Glomerular visceral epithelial cell (primary cell): ENCODE results near the gene THUMPD2.
"Not testable (repeated sequence)": the region's sequence is repeated elsewhere in the genome, so short reads cannot be mapped to it uniquely, and the experiment has no call there.

Experiments used
- DNase-seq: peaks from one replicate; pipeline ENCODE4 v3.0.0-alpha.2; 2016; ENCODE audit errors: extremely low spot score

Gene THUMPD2, protein sequence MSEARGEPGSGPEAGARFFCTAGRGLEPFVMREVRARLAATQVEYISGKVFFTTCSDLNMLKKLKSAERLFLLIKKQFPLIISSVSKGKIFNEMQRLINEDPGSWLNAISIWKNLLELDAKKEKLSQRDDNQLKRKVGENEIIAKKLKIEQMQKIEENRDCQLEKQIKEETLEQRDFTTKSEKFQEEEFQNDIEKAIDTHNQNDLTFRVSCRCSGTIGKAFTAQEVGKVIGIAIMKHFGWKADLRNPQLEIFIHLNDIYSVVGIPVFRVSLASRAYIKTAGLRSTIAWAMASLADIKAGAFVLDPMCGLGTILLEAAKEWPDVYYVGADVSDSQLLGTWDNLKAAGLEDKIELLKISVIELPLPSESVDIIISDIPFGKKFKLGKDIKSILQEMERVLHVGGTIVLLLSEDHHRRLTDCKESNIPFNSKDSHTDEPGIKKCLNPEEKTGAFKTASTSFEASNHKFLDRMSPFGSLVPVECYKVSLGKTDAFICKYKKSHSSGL

DNA sequence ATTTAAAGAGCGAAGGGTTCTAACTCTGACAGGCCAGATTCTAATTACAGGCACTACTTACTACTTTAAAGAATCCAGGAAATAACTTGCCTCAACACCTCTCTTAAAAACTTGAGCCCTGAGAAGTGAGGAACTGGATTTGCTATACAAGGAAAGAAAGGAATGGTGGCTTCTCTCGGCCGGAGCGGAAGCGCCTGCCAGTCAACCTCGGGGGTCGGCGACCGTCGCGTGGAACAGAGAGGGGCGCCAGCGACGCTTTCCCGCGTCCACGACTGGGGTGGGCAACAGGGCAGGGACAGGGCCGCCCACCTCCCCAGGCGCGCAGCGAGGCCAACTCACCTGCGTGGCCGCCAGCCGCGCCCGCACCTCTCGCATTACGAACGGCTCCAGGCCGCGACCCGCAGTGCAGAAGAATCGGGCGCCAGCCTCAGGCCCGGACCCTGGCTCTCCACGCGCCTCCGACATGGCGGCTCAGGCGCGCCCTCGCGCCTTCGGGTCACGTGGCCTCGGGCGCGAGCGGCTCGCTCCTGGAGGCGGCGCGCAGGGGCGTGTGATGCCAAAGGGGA, at the start of gene THUMPD2:
TSS of gene THUMPD2 (minus strand) at position 484 of the 566 bp plus-strand sequence. CDS start at position 465, 19 bp downstream.
- DNase-seq = peak; percentile 69

DNA sequence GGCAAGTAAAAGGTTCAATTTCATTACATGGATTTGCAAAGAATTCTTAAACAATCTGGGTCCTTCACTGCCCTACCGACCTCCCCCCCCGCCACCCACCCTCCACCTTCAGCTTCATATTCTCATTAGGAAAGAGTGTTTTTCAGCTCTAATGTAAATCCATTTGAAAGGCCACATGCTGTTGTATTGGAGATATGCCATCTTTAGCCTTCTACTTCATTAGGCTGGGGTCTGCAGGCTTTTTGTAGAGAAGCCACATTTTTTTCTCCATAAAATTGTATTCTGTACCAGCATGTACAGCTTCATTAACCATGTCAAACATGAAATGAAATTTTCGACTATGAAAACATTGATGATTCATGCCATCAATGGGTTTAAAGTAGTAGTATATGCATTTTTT, 42.8 kb upstream of the THUMPD2 start:
- DNase-seq = no peak

DNA sequence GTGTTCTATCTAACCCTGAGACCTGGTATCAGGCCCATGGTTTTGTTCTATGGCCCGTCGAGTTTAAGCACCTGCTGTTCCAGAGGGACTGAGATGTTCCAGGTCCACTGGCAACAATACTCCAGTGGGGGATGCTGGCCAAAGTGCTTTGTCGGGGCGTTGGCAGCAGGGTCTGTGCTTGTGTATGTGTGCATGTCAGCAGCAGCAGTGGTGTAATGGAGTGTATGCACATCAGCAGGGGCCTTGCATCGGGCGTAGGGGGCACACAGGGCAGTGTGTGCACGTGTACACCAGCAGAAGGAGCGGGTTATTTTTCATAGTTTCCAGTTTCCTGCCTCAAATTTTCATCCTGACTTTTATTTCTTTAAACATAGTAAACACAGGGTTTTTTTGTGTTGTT, 37.8 kb upstream of the THUMPD2 start:
- DNase-seq = no peak

DNA sequence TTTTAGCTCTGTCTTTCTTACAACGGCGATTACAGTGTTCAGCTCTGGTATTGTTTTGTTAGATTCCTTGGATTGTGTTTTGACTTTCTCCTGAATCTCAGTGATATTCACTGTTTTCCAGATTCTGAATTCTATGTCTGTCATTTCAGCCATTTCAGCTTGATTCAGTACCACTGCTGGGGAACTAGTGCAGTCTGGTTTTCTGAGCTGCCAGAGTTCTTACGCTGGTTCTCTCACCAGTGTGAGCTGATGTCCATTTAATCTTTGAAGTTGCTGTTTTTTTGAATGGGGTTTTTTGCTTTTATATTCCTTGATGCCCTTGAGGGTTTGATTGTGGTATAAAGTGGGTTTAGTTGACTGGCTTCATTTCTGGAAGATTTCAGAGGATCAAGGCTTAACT, 37.4 kb upstream of the THUMPD2 start:
- DNase-seq = no peak

DNA sequence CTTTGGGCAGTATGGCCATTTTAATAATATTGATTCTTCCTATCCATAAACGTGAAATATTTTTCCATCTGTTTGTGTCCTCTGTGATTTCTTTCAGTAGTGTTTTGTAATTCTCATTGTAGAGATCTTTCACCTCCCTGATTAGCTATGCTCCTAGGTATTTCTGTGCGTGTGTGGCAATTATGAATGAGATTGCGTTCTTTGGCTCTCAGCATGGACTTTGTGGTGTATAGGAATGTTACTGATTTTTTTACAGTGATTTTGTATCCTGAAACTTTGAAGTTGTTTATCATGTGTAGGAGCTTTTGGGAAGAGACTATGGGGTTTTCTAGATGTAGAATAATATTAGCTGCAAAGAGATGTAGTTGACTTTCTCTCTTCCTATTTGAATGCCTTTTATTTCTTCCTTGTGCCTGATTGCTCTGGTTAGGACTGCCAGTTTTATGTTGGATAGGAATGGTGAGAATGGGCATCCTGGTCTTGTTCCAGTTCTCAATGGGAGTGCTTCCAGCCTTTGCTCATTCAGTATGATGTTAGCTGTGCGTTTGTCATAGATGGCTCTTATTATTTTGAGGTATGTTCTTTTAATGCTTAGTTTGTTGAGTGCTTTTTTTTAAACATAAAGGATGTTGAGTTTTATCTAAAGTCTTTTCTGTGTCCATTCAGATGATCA, 27.0 kb upstream of the THUMPD2 start:
- no peak for DNase-seq

DNA sequence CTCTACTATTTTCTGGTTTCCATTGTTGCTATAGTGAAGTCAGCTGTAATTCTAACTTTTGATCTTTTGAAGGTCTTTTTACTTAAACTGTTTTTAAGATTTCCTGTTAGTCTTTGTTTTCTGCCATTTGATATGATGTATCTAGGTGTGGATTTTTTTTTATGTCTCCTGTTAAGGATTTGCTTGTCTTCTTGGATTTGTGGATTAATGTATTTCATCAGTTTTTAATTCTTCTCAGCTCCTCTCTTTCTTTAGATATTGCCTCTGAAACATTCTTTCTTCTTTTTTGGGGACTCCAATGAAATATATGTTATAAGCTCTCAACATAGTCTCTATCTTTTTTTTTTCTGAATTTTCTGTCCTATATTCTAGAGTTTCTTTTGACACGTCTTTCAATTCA, 24.8 kb upstream of the THUMPD2 start:
- no peak for DNase-seq

DNA sequence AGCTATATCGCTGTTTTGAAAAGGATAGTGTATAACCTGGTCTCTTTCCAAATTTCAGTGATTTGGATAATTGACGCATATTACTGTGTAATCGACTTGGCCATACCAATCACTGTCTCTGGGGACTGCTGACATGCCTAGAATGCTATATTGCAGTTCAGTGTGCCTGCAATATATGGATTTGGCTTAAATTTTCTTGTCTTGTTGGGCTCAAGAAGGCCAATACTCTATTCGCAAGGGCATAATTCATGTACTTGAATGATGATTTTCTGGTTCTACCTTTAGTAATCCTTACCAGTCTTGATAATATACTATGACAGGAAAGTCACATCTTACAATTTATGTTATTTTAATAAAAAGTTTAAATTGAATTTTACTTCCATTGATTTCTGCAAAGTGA, 21.7 kb upstream of the THUMPD2 start:
- DNase-seq = no peak

DNA sequence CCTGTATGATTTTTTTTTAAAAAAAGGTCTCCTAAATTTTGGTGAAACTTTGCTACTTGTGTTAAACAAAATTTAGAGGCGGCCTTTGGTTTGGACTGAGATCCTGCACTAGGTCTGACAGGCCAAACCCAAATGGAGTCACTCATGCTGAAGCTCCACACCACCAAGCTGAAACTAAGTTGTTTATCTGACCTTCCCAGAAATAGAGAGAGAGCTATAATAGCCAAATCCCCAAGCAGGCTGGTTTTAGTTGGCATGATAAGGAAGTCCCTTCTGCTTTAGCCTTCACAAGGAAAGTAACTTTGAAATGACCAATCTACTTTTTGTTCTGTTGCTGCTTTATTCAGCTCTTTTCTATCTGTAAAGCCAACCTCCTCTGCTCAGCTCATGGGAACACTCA, 17.1 kb upstream of the THUMPD2 start:
- DNase-seq = no peak

DNA sequence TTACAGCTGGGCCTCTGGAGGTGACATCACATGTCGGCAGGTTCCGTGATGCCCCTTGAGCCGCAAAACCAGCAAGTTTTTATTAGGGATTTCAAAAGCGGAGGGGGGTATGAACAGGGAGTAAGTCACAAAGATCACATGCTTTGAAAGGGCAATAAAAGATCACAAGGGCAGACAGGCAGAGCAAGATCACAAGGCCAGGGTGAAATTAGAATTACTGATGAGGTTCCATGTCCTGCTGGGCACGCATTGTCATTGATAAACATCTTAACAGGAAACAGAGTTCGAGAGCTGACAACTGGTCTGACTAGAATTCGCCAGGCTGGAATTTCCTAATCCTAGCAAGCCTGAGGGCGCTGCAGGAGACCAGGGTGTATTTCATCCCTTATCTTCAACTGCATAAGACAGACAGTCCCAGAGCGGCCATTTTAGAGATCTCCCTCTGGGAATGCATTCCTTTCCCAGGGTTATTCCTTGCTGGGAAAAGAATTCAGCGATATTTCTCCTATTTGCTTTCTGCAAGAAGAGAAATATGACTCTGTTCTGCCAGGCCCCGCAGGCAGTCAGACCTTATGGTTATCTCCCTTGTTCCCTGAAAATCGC, 11.3 kb upstream of the THUMPD2 start:
- not testable (repeated sequence) for DNase-seq

DNA sequence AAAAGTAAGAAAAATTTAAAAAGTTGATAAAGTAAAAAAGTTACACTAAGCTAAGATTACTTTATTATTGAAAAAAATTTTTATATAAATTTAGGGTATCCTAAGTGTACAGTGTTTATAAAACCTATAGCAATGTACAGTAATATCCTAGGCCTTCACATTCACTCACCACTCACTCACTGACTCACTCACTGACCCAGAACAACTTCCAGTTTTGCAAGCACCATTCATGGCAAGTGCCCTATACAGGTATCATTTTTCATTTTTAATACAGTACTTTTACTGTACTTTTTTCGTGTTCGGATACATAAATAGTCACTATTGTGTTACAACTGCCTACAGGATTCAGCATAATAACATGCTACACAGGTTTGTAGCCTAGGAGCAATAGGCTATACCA, 8.9 kb upstream of the THUMPD2 start:
- no peak for DNase-seq

DNA sequence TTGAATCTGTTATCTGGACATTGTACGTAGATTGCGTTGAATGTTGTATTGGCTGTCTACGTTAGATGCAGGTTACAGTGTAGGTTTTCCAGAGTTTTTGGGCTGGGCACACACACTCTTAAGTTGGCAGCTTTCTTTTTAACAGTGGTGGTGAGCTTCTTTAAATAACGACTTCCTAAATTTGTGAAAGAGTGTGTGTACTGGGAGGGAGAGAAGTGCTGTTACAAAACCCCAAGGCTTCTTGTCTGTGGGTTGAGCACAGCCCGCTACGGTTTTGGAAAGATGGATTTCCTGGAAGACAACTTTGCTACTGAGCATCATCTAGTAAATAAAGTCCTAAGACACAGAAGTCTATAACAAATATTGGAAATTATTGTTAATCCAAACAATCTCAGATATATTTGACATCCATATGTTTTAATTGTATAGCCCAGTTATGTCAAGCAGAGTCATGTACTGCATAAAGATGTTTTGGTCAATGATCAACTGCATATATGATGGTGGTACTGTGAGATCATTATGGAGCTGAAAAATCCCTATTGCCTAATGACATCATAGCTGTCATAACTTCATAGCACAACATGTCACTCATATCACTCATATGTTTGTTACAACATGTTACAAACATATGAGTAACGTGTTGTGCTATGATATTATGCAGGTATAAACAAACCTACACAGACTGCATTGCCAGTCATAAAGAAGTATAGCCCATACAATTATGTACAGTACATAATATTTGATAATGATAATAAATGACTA, 7.9 kb upstream of the THUMPD2 start:
- DNase-seq = no peak

DNA sequence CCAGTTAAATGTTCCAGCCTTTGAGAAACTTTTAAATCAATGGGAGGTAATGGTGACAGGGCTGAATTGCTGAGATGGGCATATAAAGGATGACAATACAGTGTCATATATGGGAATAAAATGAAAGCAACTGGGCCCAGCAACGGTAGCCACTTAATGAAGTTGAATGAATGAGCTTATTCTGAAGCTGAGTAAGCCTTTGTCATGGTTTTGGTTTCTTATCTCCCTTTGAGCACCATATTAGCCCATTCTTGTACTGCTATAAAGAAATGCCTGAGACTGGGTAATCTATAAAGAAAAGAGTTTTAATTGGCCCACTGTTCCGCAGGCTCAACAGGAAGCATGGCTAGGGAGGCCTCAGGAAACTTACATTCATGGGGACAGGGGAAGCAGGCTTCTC, 3.5 kb upstream of the THUMPD2 start:
- DNase-seq = no peak

DNA sequence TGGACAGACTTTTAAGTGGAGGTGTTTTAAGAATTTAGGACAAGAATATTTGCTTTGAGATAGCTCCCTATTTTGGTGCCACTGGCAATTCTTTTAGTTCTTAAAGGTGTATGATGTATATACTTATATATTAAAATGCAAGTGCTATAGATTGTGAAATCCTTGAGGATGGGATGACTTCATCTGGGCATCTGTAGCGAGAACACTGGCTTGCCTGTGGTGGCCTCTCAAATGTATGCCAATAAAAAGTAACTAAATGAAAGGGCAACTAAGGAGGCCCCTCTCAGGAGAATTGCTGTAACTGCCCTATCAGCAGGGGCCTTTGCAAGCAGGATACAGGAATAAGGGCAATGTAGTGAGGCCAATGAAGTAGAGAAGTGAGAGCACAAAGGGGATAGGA, 2.6 kb upstream of the THUMPD2 start:
- DNase-seq = no peak

DNA sequence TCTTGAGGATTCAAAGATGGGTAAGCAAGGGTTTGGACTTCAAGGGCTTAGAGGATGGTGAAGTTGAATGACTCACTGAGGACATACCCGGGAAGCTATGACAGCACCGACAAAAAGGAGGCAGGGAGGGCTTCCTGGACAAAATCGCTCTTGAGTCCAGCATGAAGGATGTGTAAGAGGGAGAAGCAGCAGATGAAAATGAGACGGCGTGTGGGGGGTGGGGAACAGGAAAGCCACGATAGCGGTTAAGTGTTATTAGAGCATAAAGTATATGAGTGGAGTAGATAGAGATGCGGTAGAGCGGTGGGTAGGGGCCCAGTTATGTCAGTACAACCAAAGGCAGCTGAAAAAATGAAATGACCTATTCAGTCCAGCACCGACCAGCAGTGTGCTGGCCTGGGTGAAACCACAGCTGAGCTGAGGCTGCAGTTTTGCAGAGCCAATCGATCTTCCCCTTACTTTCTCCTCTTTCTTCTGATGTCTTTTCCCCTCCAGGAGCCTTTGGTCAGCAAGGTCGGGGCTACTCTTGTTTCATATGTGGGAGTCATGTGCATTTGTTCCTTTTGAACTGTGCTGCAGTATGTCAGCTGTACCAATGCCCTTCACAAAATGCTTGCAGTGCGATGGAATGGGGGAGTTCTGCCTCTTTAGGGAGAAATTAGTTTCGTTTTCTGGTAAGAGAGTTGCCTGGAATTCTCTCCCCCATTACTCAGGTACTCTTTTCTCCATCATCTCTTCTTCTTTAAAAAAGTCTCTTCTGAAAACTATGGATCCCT, 2.0 kb upstream of the THUMPD2 start:
- peak; percentile 32 for DNase-seq

DNA sequence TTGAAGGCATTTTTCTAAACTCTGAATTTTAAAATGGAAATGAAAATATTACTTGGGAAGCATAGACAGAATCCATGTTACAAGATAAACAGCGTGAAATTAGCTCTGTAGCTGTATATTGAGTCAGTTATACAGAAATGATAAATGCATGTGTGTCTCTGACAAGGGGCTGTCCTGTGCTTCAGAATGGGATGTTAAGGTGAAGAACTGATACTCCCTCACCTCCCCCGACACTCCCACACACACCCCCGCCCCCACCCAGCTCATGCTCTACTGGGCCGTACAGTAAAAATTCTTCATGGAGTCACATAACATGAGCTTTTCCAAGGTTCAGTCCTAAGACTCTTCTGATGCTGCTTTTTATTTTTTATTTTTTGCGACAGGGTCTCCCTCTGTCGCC, 869 bp upstream of the THUMPD2 start:
- DNase-seq = no peak

DNA sequence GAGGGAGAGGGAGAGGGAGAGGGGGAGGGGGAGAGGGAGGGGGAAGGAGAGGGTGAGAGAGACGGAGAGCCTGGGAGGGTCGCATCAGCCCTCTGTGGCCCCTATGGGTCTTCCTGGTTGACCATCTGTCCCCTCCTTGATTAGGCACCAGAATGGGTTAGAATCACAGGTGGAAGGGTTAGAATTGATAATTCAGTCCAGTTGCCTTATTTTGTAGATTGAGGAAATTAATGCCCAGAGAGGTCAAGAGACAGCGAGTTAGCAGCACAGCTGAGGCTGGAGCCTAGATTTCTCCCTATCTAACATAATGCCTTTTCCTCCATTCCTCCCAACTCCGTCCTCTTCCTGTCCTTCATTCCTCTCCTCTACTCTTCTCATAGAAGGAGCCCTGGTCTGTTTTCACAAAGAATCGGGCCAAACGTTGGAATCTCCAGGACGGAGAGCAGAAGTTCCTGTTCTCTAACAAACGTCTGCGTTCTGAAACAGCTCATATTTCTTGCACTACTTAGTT, 338 bp upstream of the THUMPD2 start:
- DNase-seq = no peak

DNA sequence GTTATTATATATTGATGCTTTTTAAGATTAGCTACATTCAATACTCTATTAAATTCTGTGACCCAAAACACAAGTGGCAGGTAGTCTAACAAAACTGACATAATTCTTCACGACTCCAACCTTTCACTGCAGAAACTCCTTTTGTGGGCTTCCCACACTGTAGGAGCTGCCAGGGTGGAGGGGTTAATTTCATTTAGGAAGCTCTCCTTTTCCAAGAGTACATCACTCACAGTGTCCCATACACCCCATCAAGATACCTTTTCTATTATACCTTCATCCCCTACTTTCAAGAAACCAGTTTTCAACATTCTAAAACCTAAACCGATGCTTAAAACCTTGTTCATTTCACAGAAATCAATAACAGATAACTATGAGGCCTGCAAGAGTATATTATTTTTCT, 825 bp downstream of the THUMPD2 start:
- DNase-seq = no peak

DNA sequence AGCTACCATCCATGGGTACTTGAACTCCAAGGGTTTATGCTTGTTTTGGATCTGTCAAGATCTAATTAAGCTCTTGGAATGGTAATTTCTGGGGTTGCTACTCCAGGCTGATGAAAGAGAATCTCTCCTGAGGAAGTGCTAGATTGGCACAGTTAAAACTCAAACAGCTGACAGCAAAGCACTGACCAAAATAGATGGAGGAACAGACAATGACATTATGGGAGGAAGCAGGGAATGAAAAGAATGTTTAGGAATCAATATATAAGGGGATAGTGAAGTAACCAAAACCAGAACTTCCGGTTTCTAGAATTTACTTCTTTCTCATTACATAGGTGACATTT, 6.3 kb downstream of the THUMPD2 start:
- no peak for DNase-seq

DNA sequence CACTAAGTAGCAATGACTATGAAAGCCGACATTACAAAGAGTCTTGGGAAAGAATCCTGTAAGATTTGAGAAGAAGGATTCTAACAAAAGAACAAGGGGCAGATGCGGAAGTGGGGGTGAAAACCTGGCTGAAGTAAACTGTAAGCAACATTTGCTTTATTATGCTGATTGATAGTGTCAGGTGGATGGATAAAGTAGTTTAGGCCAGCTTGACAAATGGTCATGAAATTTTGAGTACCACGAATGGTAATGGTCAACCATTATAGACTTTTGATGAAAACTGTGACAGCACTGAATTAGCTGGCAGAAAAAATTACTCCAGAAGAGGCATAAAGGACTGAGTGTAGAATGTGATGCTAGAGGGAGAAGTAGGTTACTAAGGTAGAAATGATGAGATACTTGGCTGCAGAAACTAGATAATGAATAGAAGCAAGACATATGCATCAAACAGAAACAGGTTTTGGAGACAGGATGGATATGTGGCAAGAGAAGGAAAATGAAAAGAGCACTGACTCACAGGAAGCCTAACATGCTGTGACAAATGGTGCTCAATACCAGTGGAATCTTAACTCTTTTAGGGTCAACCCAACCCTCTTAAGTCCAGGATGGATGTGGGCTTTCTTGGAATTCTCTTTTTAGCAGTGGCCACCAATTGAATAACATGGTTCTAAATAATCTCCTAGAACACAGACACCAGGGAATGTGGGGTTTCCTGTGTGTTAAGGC, 6.8 kb downstream of the THUMPD2 start:
- DNase-seq = no peak

DNA sequence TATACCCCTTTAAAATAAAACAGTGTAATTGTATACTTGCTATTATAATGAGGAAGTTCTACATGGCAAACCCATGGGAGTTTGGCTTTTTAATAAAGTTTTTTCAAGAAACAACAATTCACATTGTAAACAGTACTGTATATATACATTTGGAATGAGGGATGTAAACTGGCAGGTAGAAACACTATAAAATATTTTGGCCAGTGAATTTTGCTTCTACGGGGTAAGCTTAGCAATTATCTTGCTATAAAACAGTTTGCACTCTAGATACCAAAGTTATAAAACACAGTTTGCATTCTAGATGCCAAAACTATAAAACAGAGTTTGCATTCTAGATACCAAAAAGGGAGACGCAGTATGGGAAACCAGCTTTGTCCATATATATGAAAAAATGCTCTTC, 16.6 kb downstream of the THUMPD2 start:
- no peak for DNase-seq
